ENCODE data around the gene KRTAP16-1.

DNA sequence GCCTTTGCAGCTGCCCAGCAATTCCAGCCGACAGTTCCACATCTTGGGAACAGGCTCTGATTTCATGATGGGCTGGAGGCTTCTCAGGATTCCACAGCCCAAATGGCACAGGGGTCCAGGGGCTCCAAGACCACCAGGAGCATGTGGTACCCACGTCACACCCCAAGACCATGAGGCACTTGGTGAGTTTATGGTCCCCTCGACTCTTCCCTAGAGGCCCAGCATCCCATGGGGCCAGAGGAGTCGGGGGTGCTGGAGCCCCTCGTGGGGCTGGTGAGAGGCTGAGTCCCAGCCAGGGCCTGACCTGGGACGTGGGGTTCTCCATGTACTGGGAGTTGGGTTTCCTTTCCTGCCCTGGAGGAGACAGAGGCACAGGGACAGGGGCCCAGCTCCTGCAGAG lies 16.5 kb upstream of the KRTAP16-1 start:
- TF ChIP-seq POLR2AphosphoS5 (IDR thresholded peaks at IDR 0.05; ENCODE audit: low read depth, low read length) (no peak), NRF1 (IDR thresholded peaks at IDR 0.05; ENCODE audit: low read depth, low read length) (no peak), HDAC2 (IDR thresholded peaks at IDR 0.05; ENCODE audit: borderline replicate concordance in 1 of 2, low read depth in 2 of 2, low read length in 2 of 2) (no peak), EZH2 (IDR thresholded peaks at IDR 0.05; ENCODE audit: low read depth, low read length, severe bottlenecking) (no peak)
